Skeletal muscle satellite cell (primary cell): Measurements from ENCODE around the gene TFF1.

Source experiments
- H3K27me3 ChIP-seq: 2 replicates; pipeline ENCODE4 v1.7.0; 2013; ENCODE audit warnings: low read length; ENCODE audit not compliant: control insufficient read depth, insufficient read depth
- H3K36me3 ChIP-seq: 2 replicates; pipeline ENCODE4 v1.7.0; 2013; ENCODE audit warnings: mild to moderate bottlenecking, control low read depth, low read length; ENCODE audit not compliant: insufficient read depth
- H3K4me1 ChIP-seq: 2 replicates; pipeline ENCODE4 v1.7.0; 2013; ENCODE audit warnings: low read length; ENCODE audit not compliant: control insufficient read depth, insufficient read depth
- H3K4me2 ChIP-seq: 2 replicates; pipeline ENCODE4 v1.7.0; 2013; ENCODE audit warnings: mild to moderate bottlenecking, low read length
- H3K4me3 ChIP-seq: 2 replicates; pipeline ENCODE4 v1.7.0; 2013; ENCODE audit warnings: low read length
- H3K9ac ChIP-seq: 2 replicates; pipeline ENCODE4 v1.7.0; 2013; ENCODE audit warnings: mild to moderate bottlenecking, low read depth, low read length, moderate library complexity
- H3K9me3 ChIP-seq: replicated peaks from 2 replicates; pipeline ENCODE4 v1.7.0; 2013; ENCODE audit warnings: mild to moderate bottlenecking, control low read depth, low read length

Gene TFF1

DNA sequence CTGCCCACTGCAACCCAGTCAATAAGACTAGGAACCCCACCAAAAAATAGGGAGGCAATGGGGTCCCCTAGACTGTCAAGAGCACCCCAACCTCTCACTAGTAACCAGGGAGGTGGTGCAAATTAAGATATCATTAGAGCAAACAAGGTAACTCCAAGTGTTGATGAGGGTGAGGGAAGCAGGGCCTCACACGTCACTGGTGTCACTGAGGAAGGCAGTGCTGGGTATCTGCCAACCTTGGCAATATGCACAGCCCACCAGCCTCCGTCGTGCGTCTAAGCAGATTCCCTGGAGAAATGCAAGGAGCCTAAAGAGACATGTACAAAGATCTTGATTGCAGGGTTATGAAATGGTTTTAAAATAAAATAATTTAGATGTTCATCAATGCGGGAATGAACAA is 41.1 kb upstream of the TFF1 start:
- Histone ChIP-seq H3K4me1 (no peaks in the 10 kb centered on the region), H3K27me3 (peaks cover 5% of the 10 kb centered on the region), H3K4me2 (no peak overlapping the region), H3K9me3 (no peaks in the 10 kb centered on the region), H3K4me3 (no peak overlapping the region), H3K9ac (no peak overlapping the region), H3K36me3 (no peaks in the 10 kb centered on the region)

GRCh38 chr21:42406866-42407265 is 40.5 kb upstream of the TFF1 start:
- H3K9ac ChIP-seq: no peak overlapping the region
- no peaks in the 10 kb centered on the region for H3K9me3 ChIP-seq
- H3K4me3 ChIP-seq: no peak overlapping the region
- no peaks in the 10 kb centered on the region for H3K4me1 ChIP-seq
- peaks cover 5% of the 10 kb centered on the region for H3K27me3 ChIP-seq
- no peaks in the 10 kb centered on the region for H3K36me3 ChIP-seq
- H3K4me2 ChIP-seq: no peak overlapping the region

DNA sequence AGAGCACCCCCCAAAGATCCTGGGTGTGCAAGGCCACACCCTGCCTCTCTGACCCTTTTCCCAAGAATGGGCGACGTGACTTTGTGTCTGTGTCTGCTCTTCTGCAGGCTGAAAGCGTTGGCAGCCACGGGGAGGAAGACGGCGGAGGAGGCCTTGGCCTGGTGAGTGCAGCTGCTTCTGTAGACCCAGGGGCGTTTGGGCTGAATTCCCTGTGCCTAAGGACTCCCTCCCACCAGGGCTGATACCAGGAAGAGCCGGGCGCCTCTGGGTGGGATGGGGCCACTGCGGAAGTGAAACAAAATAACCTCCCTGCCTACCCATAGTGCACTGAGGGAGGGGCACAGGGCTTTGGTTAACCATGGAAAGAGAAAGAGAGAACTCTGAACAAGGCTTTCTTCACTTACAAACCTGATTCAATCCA is 39.9 kb upstream of the TFF1 start:
- Histone ChIP-seq H3K27me3 (peaks cover 5% of the 10 kb centered on the region), H3K4me2 (no peak overlapping the region), H3K4me1 (no peaks in the 10 kb centered on the region), H3K4me3 (no peak overlapping the region), H3K9ac (no peak overlapping the region), H3K9me3 (no peaks in the 10 kb centered on the region), H3K36me3 (no peaks in the 10 kb centered on the region)

GRCh38 chr21:42405064-42406013 is 39.0 kb upstream of the TFF1 start:
- no peaks in the 10 kb centered on the region for H3K36me3 ChIP-seq
- H3K27me3 ChIP-seq: peaks cover 5% of the 10 kb centered on the region
- H3K4me3 ChIP-seq: no peak overlapping the region
- no peak overlapping the region for H3K9ac ChIP-seq
- H3K4me1 ChIP-seq: no peaks in the 10 kb centered on the region
- no peaks in the 10 kb centered on the region for H3K9me3 ChIP-seq
- H3K4me2 ChIP-seq: no peak overlapping the region

- no peak overlapping the region for H3K4me2 ChIP-seq
- peaks cover 5% of the 10 kb centered on the region for H3K27me3 ChIP-seq
- H3K36me3 ChIP-seq: no peaks in the 10 kb centered on the region
- H3K4me3 ChIP-seq: no peak overlapping the region
- no peak overlapping the region for H3K9ac ChIP-seq
- no peaks in the 10 kb centered on the region for H3K4me1 ChIP-seq
- H3K9me3 ChIP-seq: no peaks in the 10 kb centered on the region
Observed at GRCh38 chr21:42404539-42404938, 38.2 kb upstream of the TFF1 start.

GRCh38 chr21:42403611-42404231 is 37.4 kb upstream of the TFF1 start, which contains the start of gene UBASH3A:
Gene UBASH3A (plus strand): TSS chr21:42403902. CDS start chr21:42403946, 44 bp downstream.
- H3K4me1 ChIP-seq: no peaks in the 10 kb centered on the region
- H3K4me3 ChIP-seq: no peak within 1 kb of the TSS

DNA sequence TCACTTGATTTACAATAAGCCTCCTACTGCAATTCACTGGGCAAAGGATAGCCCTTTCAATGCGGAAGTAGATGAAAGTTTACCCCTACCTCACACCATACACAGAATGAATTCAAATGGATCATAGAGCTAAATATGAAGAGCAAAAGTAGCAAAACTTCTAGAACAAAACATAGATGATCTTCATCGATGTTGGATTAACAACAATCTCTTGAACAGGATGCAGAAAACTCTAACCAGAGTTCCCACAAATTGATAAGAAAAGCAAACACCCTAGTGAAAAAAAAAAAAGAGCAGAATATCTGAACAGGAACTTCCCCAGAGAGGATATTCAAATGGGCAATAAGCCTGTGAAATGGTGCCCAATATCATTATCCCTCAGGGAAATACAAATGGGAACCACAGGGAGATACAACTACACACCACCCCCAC is 35.5 kb upstream of the TFF1 start:
- no peaks in the 10 kb centered on the region for H3K4me1 ChIP-seq
- no peak overlapping the region for H3K4me3 ChIP-seq
- H3K9ac ChIP-seq: no peak overlapping the region
- no peak overlapping the region for H3K4me2 ChIP-seq
- no peaks in the 10 kb centered on the region for H3K36me3 ChIP-seq
- no peaks in the 10 kb centered on the region for H3K9me3 ChIP-seq
- no peaks in the 10 kb centered on the region for H3K27me3 ChIP-seq

More at GRCh38 chr21:42403611-42404231, 37.4 kb upstream of the TFF1 start, which contains the start of gene UBASH3A:
- H3K4me2 ChIP-seq: no peak within 1 kb of the TSS
- H3K9ac ChIP-seq: no peak within 1 kb of the TSS
- H3K36me3 ChIP-seq: no peaks in the 10 kb centered on the region
- peaks cover 2% of the 10 kb centered on the region for H3K27me3 ChIP-seq
- H3K9me3 ChIP-seq: no peaks in the 10 kb centered on the region

DNA sequence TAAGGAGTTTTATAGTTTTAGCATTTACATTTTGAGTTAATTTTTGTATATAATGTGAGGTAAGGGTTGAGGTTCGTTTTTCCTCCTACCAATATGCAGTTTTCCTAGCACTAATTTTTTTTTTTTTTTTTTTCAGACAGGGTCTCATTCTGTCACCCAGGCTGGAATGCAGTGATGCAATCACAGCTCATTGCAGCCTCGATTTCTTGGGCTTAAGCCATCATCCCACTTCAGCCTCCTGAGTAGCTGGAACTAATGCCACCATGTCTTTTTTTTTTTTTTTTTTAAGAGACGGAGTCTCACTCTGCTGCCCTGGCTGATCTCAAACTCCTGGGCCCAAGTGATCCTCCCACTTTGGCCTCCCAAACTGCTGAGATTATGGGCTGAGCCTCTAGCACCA is 34.8 kb upstream of the TFF1 start:
- H3K4me2 ChIP-seq: no peak overlapping the region
- H3K4me3 ChIP-seq: no peak overlapping the region
- no peak overlapping the region for H3K9ac ChIP-seq
- H3K9me3 ChIP-seq: no peaks in the 10 kb centered on the region
- H3K27me3 ChIP-seq: peaks cover 3% of the 10 kb centered on the region
- no peaks in the 10 kb centered on the region for H3K36me3 ChIP-seq
- no peaks in the 10 kb centered on the region for H3K4me1 ChIP-seq

DNA sequence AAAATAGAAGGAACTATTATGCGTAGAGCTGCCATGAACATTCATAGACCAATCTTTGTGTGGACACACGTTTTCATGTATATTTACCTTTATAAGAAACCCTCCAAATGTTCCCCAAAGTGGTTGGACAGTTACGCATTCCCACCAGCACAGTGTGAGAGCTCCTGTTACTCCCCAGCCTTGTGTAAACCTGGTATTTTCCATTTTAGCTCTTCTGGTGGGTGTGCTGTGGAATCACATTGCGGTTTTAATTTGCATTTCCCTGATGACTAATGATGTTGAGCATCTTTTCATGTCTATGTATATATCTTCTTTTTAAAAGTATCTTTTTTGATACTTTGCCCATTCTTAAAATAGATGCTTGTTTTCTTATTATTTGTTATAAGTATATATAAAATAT is 34.2 kb upstream of the TFF1 start:
- Histone ChIP-seq H3K4me3 (no peak overlapping the region), H3K4me2 (no peak overlapping the region), H3K9me3 (no peaks in the 10 kb centered on the region), H3K4me1 (no peaks in the 10 kb centered on the region), H3K9ac (no peak overlapping the region), H3K36me3 (no peaks in the 10 kb centered on the region), H3K27me3 (peaks cover 6% of the 10 kb centered on the region)

DNA sequence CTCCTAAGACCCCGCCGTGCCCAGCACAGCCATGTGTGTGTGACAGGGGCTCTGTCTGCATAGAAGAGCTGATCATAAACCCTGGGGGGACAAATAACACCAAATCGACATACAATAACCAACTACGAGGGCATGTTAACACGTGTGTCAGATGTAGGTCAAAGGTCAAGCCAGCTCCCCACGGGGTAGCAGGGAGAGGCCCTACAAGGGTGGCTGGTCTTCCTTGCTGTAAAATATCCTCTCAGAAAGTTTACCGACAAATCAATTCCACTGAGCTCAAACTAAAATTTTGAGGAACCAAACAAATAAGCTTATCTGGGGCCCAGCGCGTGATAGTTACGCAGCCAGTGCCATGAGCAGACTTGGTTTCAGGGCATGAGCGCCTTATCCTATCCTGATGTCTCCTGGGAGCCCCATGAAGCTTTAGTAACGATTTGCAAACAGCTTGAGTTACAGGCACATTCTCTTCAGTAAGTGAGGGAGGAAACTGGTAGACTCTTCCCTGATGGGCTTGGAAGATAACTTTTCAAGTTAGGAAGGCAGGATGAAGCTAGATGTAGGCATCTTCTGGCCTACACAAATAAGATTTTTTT is 32.2 kb upstream of the TFF1 start:
- Histone ChIP-seq H3K27me3 (peaks cover 13% of the 10 kb centered on the region), H3K4me1 (no peaks in the 10 kb centered on the region), H3K36me3 (no peaks in the 10 kb centered on the region), H3K4me3 (no peak overlapping the region), H3K4me2 (no peak overlapping the region), H3K9me3 (no peaks in the 10 kb centered on the region), H3K9ac (no peak overlapping the region)

DNA sequence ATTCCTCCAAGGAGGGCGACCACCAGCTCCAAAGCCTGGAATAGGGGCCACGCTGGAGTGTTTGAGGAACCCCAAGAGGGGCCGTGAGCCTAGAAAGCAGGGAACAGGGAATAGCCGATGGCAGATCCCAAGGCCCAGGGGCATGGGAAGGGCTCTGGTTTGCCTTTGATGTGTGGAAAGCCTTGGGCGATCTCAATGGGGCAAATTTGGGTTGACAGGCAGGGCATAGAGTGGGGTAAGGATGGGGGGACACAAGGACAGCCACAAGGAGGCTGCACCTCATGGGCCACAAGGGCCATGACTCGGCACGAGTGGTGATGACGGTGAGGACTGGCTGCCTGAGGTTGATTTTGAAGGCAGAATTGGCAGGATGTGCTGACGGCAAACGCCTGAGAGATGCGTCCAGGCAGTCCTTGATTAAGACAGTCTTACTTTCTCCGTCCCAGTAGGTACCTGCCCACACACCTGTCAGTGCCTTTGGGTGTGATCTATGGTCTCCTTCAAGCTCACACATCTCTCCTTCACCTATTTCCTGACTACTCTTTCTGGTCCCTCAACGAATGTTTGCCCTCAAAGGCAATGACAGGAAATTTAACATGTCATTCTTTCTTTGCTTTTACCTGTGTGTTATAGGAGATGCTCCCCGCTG is 31.5 kb upstream of the TFF1 start:
- Histone ChIP-seq H3K4me2 (no peak overlapping the region), H3K9ac (no peak overlapping the region), H3K4me1 (no peaks in the 10 kb centered on the region), H3K4me3 (no peak overlapping the region), H3K36me3 (no peaks in the 10 kb centered on the region), H3K9me3 (no peaks in the 10 kb centered on the region), H3K27me3 (peaks cover 13% of the 10 kb centered on the region)
